Fibroblast of gingiva (primary cell): ENCODE data around the gene TCF25.

Experiments used
- DNase-seq: peaks from one replicate; pipeline ENCODE4 v3.0.0-alpha.2; 2011; ENCODE audit warnings: low read depth

The TCF25 gene

GRCh38 chr16:89944773-89945172 lies 71.4 kb downstream of the TCF25 start:
- no peak for DNase-seq

GRCh38 chr16:89945654-89946053 lies 72.3 kb downstream of the TCF25 start:
- no peak for DNase-seq

GRCh38 chr16:89946515-89946914 lies 73.1 kb downstream of the TCF25 start:
- no peak for DNase-seq

GRCh38 chr16:89949121-89949742 lies 75.8 kb downstream of the TCF25 start:
- no peak for DNase-seq

- no peak for DNase-seq
These were observed 76.4 kb downstream of the TCF25 start for GRCh38 chr16:89949756-89950155.

- DNase-seq: no peak
These were observed 78.1 kb downstream of the TCF25 start for GRCh38 chr16:89951509-89951908.

- no peak for DNase-seq
These were observed 78.7 kb downstream of the TCF25 start for GRCh38 chr16:89952049-89952448.

GRCh38 chr16:89952551-89952950 lies 79.2 kb downstream of the TCF25 start:
- no peak for DNase-seq

GRCh38 chr16:89953671-89954406 lies 80.4 kb downstream of the TCF25 start:
- no peak for DNase-seq

GRCh38 chr16:89954462-89954861 lies 81.1 kb downstream of the TCF25 start:
- no peak for DNase-seq

- no peak for DNase-seq
These were observed 81.8 kb downstream of the TCF25 start for GRCh38 chr16:89955001-89955685.

- DNase-seq: no peak
These were observed 83.3 kb downstream of the TCF25 start for GRCh38 chr16:89956505-89957215.

- DNase-seq: no peak
These were observed 83.9 kb downstream of the TCF25 start for GRCh38 chr16:89957216-89957785.

- no peak for DNase-seq
These were observed 84.7 kb downstream of the TCF25 start for GRCh38 chr16:89958068-89958467.

GRCh38 chr16:89958596-89958995 lies 85.2 kb downstream of the TCF25 start:
- DNase-seq: no peak

GRCh38 chr16:89960966-89961365 lies 87.6 kb downstream of the TCF25 start:
- no peak for DNase-seq
